CD4-positive, alpha-beta memory T cell (primary cell): ENCODE results near the gene SCGB1D1. TPM values are rescaled to one million over a fixed set of nuclear protein-coding genes. Genes with fewer than 3 reads are reported as not detected.

Experiments used
- CTCF ChIA-PET: fragments of 350-600 bp; sonication (Branson Sonifier 250); formaldehyde crosslinking; loops from one replicate; lab custom pipeline; 2021; ENCODE audit warnings: inconsistent platforms; ENCODE audit not compliant: partially characterized antibody; lab: Charles Lee
- POLR2A ChIA-PET: fragments of 350-600 bp; sonication (Branson Sonifier 250); formaldehyde crosslinking; loops from one replicate; lab custom pipeline; 2021; ENCODE audit not compliant: partially characterized antibody; lab: Charles Lee
- DNase-seq, 5 donors: peaks; one replicate each; pipeline versions ENCODE4 v3.0.0 to v3.0.0-alpha.2; 2020 to 2022; ENCODE audit warnings: mixed read lengths in 1 of 5
- H3K27ac ChIP-seq: one replicate; pipeline ENCODE4 v1.7.0; 2013; ENCODE audit warnings: low read depth, low read length
- H3K27me3 ChIP-seq: 2 replicates; pipeline ENCODE4 v1.7.0; 2013; ENCODE audit warnings: mild to moderate bottlenecking, low read length, moderate library complexity; ENCODE audit not compliant: insufficient read depth
- H3K36me3 ChIP-seq: 2 replicates; pipeline ENCODE4 v1.7.0; 2013; ENCODE audit warnings: mild to moderate bottlenecking, low read length, moderate library complexity; ENCODE audit not compliant: insufficient read depth
- H3K4me1 ChIP-seq: 2 replicates; pipeline ENCODE4 v1.7.0; 2013; ENCODE audit warnings: mild to moderate bottlenecking, low read length, moderate library complexity; ENCODE audit not compliant: insufficient read depth
- H3K4me3 ChIP-seq, 2 donors: one replicate each; pipeline ENCODE4 v1.7.0; 2013; ENCODE audit warnings: low read length in 2 of 2, mild to moderate bottlenecking in 1 of 2
- H3K9me3 ChIP-seq, 2 donors: one replicate each; pipeline ENCODE4 v1.7.0; 2013; ENCODE audit warnings: low read length in 2 of 2, control low read depth in 1 of 2; ENCODE audit not compliant: control insufficient read depth in 1 of 2
- H3K27ac Mint-ChIP-seq, 7 donors: one replicate each; pipeline ENCODE4 v1.8.0; 2020 to 2021; ENCODE audit warnings: mixed read lengths in 7 of 7, mild to moderate bottlenecking in 6 of 7, inconsistent platforms in 3 of 7, moderate library complexity in 3 of 7
- H3K27me3 Mint-ChIP-seq, 2 donors: one replicate each; pipeline ENCODE4 v1.8.0; 2020 to 2021; ENCODE audit warnings: mixed read lengths in 2 of 2
- H3K36me3 Mint-ChIP-seq, 2 donors: one replicate each; pipeline ENCODE4 v1.8.0; 2020 to 2021; ENCODE audit warnings: mixed read lengths in 2 of 2, inconsistent platforms in 1 of 2, mild to moderate bottlenecking in 1 of 2
- H3K4me1 Mint-ChIP-seq, 4 donors: one replicate each; pipeline ENCODE4 v1.8.0; 2020 to 2021; ENCODE audit warnings: mixed read lengths in 4 of 4, mild to moderate bottlenecking in 1 of 4
- H3K4me3 Mint-ChIP-seq, 8 donors: one replicate each; pipeline ENCODE4 v1.8.0; 2020 to 2021; ENCODE audit warnings: mixed read lengths in 8 of 8, mild to moderate bottlenecking in 7 of 8, moderate library complexity in 6 of 8, inconsistent platforms in 3 of 8
- H3K9me3 Mint-ChIP-seq, 8 donors: one replicate each; pipeline ENCODE4 v1.8.0; 2020 to 2021; ENCODE audit warnings: mixed read lengths in 8 of 8, mild to moderate bottlenecking in 5 of 8, inconsistent platforms in 3 of 8, moderate library complexity in 1 of 8
- intact Hi-C: fragments of 100-400 bp; cut with micrococcal nuclease; formaldehyde crosslinking; loops from one replicate; pipeline ENCODE4 v1.15.1; 2023
- polyA plus RNA-seq, 2 donors: library from polyadenylated mRNA; unstranded; fragments of 300-500 nt; fragmentation: Illumina TruSeq; gene quantifications; one replicate each; pipeline ENCODE4 v1.2.3, GENCODE V29; 2021
- total RNA-seq, 2 experiments: library from RNA; stranded (reverse); gene quantifications; one replicate each; pipeline ENCODE4 v1.2.3, GENCODE V29; 2021

SCGB1D1 gene
- total and polyA plus RNA-seq, 4 experiments from 2014 or later = not detected

GRCh38 chr11:62145261-62145871, 44.6 kb upstream of the SCGB1D1 start:
- no peak overlapping the region for H3K27ac ChIP-seq
- no peaks in the 10 kb centered on the region for H3K27me3 ChIP-seq
- Mint-ChIP-seq H3K4me3 (no peak overlapping the region), H3K27me3 (no peaks in the 10 kb centered on the region), H3K27ac (peak overlapping the region in 1 of 7 donors; percentile 53), H3K36me3 (peaks cover 30 to 63% of the 10 kb centered on the region in 2 donors), H3K9me3 (no peaks in the 10 kb centered on the region), H3K4me1 (no peaks in the 10 kb centered on the region)
- H3K4me3 ChIP-seq = no peak overlapping the region
- peaks cover 58% of the 10 kb centered on the region for H3K36me3 ChIP-seq
- CTCF ChIA-PET = no interaction called here
- DNase-seq = no peak
- H3K4me1 ChIP-seq = no peaks in the 10 kb centered on the region
- intact Hi-C loops = no loop called here
- POLR2A ChIA-PET = no interaction called here
- no peaks in the 10 kb centered on the region for H3K9me3 ChIP-seq

- Mint-ChIP-seq H3K9me3 (no peaks in the 10 kb centered on the region), H3K4me1 (no peaks in the 10 kb centered on the region), H3K36me3 (peaks cover 34 to 68% of the 10 kb centered on the region in 2 donors), H3K4me3 (no peak overlapping the region), H3K27me3 (no peaks in the 10 kb centered on the region), H3K27ac (peak overlapping the region in 2 of 7 donors; percentile 35 to 82)
- H3K27me3 ChIP-seq = no peaks in the 10 kb centered on the region
- H3K4me1 ChIP-seq = no peaks in the 10 kb centered on the region
- no peak for DNase-seq
- H3K36me3 ChIP-seq = peaks cover 46% of the 10 kb centered on the region
- no peak overlapping the region for H3K27ac ChIP-seq
- intact Hi-C loops = no loop called here
- H3K4me3 ChIP-seq = no peak overlapping the region
- CTCF ChIA-PET = no interaction called here
- no peaks in the 10 kb centered on the region for H3K9me3 ChIP-seq
- POLR2A ChIA-PET = no interaction called here
These were observed 43.4 kb upstream of the SCGB1D1 start for GRCh38 chr11:62146476-62147200.

GRCh38 chr11:62147545-62147944, 42.5 kb upstream of the SCGB1D1 start:
- Mint-ChIP-seq H3K36me3 (peaks cover 34 to 66% of the 10 kb centered on the region in 2 donors), H3K27ac (no peak overlapping the region), H3K9me3 (no peaks in the 10 kb centered on the region), H3K4me1 (no peaks in the 10 kb centered on the region), H3K27me3 (no peaks in the 10 kb centered on the region), H3K4me3 (no peak overlapping the region)
- Histone ChIP-seq H3K27me3 (no peaks in the 10 kb centered on the region), H3K4me3 (no peak overlapping the region), H3K4me1 (no peaks in the 10 kb centered on the region), H3K9me3 (no peaks in the 10 kb centered on the region), H3K36me3 (peaks cover 37% of the 10 kb centered on the region), H3K27ac (no peak overlapping the region)
- DNase-seq = no peak
- ChIA-PET POLR2A (no interaction called here), CTCF (interaction anchor here (1.3 kb wide), 1 partner anchor 248 kb away, joined by 3 read pairs; no protein-coding TSS in a partner anchor)
- intact Hi-C loops = no loop called here

- Histone ChIP-seq H3K27me3 (no peaks in the 10 kb centered on the region), H3K9me3 (no peaks in the 10 kb centered on the region), H3K4me1 (no peaks in the 10 kb centered on the region), H3K4me3 (no peak overlapping the region), H3K27ac (no peak overlapping the region), H3K36me3 (peaks cover 37% of the 10 kb centered on the region)
- H3K27me3 Mint-ChIP-seq = no peaks in the 10 kb centered on the region
- no peak overlapping the region for H3K4me3 Mint-ChIP-seq
- H3K27ac Mint-ChIP-seq = no peak overlapping the region
- no peak for DNase-seq
- no peaks in the 10 kb centered on the region for H3K4me1 Mint-ChIP-seq
- ChIA-PET CTCF (interaction anchor here (1.3 kb wide), 1 partner anchor 249 kb away, joined by 3 read pairs; no protein-coding TSS in a partner anchor), POLR2A (no interaction called here)
- intact Hi-C loops = no loop called here
- no peaks in the 10 kb centered on the region for H3K9me3 Mint-ChIP-seq
- H3K36me3 Mint-ChIP-seq = peaks cover 37 to 68% of the 10 kb centered on the region in 2 donors
These were observed 41.6 kb upstream of the SCGB1D1 start for GRCh38 chr11:62148271-62148980.

- peaks cover 37% of the 10 kb centered on the region for H3K36me3 ChIP-seq
- H3K4me1 ChIP-seq = no peaks in the 10 kb centered on the region
- H3K27ac ChIP-seq = no peak overlapping the region
- ChIA-PET CTCF (no interaction called here), POLR2A (no interaction called here)
- H3K9me3 ChIP-seq = no peaks in the 10 kb centered on the region
- DNase-seq = no peak
- no peaks in the 10 kb centered on the region for H3K27me3 ChIP-seq
- intact Hi-C loops = no loop called here
- Mint-ChIP-seq H3K9me3 (no peaks in the 10 kb centered on the region), H3K27ac (peak overlapping the region in 1 of 7 donors; percentile 77), H3K4me1 (no peaks in the 10 kb centered on the region), H3K4me3 (no peak overlapping the region), H3K27me3 (no peaks in the 10 kb centered on the region), H3K36me3 (peaks cover 33 to 61% of the 10 kb centered on the region in 2 donors)
- H3K4me3 ChIP-seq = no peak overlapping the region
These were observed 39.8 kb upstream of the SCGB1D1 start for GRCh38 chr11:62149986-62150886.

- Histone ChIP-seq H3K27me3 (no peaks in the 10 kb centered on the region), H3K36me3 (peaks cover 37% of the 10 kb centered on the region), H3K9me3 (no peaks in the 10 kb centered on the region), H3K4me1 (no peaks in the 10 kb centered on the region), H3K4me3 (no peak overlapping the region), H3K27ac (no peak overlapping the region)
- Mint-ChIP-seq H3K4me1 (no peaks in the 10 kb centered on the region), H3K27me3 (no peaks in the 10 kb centered on the region), H3K4me3 (no peak overlapping the region), H3K36me3 (peaks cover 30 to 55% of the 10 kb centered on the region in 2 donors), H3K9me3 (no peaks in the 10 kb centered on the region), H3K27ac (peak overlapping the region in 2 of 7 donors; percentile 20 to 29)
- CTCF ChIA-PET = interaction anchor here (1.5 kb wide), 1 partner anchor 21 kb away, joined by 3 read pairs; no protein-coding TSS in a partner anchor
- intact Hi-C loops = no loop called here
- DNase-seq = no peak
- POLR2A ChIA-PET = no interaction called here
These were observed 38.9 kb upstream of the SCGB1D1 start for GRCh38 chr11:62150887-62151736.
